ENCODE measurements around the gene ZNF189.

DNA sequence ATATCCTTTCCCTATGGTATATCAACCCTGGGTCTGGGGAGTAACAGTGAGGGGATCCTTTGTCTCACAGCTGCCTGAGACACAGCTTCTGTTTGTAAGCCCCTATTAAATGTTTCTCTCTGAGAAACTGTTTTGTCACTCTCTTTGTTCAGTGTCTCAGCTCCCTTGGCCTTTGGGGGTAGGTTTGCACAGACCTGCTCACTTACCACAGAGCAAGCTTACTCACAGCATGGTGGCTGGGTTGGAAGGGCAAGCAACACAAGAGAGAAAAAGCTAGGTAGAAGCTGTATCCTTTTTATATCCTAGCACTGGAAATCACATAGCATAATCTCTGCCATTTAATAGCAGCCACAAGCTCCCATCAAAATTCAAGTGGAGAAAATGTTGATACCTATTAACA, 18.4 kb upstream of the ZNF189 start:
- no peak for TF ChIP-seq POLR2A (IDR thresholded peaks at IDR 0.05)
- TF ChIP-seq, protein P1, sequence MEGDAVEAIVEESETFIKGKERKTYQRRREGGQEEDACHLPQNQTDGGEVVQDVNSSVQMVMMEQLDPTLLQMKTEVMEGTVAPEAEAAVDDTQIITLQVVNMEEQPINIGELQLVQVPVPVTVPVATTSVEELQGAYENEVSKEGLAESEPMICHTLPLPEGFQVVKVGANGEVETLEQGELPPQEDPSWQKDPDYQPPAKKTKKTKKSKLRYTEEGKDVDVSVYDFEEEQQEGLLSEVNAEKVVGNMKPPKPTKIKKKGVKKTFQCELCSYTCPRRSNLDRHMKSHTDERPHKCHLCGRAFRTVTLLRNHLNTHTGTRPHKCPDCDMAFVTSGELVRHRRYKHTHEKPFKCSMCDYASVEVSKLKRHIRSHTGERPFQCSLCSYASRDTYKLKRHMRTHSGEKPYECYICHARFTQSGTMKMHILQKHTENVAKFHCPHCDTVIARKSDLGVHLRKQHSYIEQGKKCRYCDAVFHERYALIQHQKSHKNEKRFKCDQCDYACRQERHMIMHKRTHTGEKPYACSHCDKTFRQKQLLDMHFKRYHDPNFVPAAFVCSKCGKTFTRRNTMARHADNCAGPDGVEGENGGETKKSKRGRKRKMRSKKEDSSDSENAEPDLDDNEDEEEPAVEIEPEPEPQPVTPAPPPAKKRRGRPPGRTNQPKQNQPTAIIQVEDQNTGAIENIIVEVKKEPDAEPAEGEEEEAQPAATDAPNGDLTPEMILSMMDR (IDR thresholded peaks at IDR 0.05) = no peak
